HG02571 (cell line): ENCODE data around the gene HAUS8.
"Not testable (repeated sequence)": the region's sequence is repeated elsewhere in the genome, so short reads cannot be mapped to it uniquely, and the experiment has no call there.

Source experiments
- ATAC-seq: cut with Tn5 transposase; IDR thresholded peaks from one replicate; pipeline ENCODE4 v1.9.1; 2021; ENCODE audit warnings: mild to moderate bottlenecking, moderate library complexity; ENCODE audit not compliant: unreplicated experiment

Gene HAUS8

GRCh38 chr19:17037966-17038500 is 37.2 kb downstream of the HAUS8 start:
- ATAC-seq = no peak

DNA sequence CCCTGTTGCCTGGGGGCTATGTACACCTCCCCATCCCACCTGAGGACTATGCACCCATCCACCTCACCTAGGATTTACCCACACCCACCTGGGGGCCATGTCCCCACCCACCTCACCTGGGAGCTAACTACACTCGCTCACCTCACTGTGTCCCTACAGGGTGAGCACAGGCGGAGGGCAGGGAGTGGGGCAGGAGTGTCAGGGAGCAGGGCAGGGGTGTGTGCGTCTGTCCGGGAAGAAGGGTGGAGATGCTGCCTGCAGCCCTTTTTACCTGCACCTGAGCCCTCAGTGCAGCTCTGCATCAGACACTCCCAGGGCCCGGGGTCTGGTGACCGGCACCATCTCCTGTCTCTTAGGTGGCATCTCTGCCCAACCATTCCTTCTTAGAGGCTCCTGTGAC is 38.1 kb downstream of the HAUS8 start:
- no peak for ATAC-seq

DNA sequence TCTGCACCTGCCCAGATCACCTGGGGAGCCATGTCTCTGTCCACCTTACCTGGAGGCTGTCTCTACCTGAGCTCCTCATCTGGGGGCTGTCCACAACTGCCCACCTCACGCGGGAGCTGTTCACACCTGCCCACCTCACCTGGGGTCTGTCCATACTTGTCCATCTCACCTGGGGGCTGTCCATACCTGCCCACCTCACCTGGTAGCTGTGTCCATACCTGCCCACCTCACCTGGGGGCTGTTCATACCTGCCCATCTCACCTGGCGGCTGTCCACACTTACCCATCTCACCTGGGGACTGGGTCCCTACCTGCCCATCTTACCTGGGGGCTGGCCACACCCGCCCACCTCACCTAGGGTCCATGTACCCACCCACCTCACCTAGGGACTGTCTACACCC is 38.6 kb downstream of the HAUS8 start:
- no peak for ATAC-seq

- ATAC-seq = no peak
Measured at GRCh38 chr19:17035842-17036424, 39.3 kb downstream of the HAUS8 start.

DNA sequence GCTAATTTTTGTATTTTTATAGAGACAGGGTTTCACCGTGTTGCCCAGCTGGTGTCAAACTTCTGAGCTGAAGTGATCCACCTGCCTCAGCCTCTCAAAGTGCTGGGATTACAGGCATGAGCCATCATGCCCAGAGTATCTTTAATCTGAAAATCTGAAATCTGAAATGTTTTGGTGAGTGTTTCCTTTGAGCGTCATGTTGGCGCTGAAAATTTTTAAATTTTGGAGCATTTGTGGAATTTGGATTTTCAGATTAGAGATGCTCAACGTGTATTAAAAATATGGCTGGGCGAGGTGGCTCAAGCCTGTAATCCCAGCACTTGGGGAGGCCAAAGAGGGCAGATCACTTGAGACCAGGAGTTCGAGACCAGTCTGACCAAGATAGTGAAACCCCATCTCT is 43.5 kb downstream of the HAUS8 start:
- no peak for ATAC-seq

- ATAC-seq = no peak
Measured at GRCh38 chr19:17027535-17027975, 47.7 kb downstream of the HAUS8 start.

GRCh38 chr19:17026706-17027534 is 48.3 kb downstream of the HAUS8 start, which contains the start of gene CPAMD8:
Gene CPAMD8, minus strand, starts transcription at chr19:17026810. Its CDS starts 168 bp downstream, at chr19:17026642.
- no peak for ATAC-seq

- ATAC-seq = no peak
Measured at GRCh38 chr19:17025991-17026658, 49.1 kb downstream of the HAUS8 start.

DNA sequence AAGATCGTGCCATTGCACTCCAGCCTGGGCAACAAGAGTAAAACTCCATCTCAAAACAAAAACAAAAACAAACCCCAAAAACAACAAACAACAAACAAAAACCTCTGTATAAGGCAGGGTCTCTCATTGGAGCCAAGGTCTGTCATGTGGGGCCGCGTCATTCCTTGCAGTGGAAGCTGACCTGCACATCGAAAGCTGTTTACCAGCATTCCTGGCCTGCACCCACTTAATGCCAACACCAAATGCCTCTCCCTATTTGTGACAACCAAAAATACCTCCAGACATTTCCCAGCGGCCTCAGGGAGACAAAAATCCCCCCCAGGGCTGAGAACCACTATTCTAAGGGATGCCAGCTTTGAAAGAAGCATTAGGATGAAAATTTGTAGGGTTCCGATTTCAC is 49.9 kb downstream of the HAUS8 start:
- no peak for ATAC-seq

- not testable (repeated sequence) for ATAC-seq
Measured at GRCh38 chr19:17024941-17025340, 50.3 kb downstream of the HAUS8 start.

GRCh38 chr19:17023805-17024204 is 51.4 kb downstream of the HAUS8 start:
- ATAC-seq = no peak

GRCh38 chr19:17022738-17023137 is 52.5 kb downstream of the HAUS8 start:
- ATAC-seq = no peak

DNA sequence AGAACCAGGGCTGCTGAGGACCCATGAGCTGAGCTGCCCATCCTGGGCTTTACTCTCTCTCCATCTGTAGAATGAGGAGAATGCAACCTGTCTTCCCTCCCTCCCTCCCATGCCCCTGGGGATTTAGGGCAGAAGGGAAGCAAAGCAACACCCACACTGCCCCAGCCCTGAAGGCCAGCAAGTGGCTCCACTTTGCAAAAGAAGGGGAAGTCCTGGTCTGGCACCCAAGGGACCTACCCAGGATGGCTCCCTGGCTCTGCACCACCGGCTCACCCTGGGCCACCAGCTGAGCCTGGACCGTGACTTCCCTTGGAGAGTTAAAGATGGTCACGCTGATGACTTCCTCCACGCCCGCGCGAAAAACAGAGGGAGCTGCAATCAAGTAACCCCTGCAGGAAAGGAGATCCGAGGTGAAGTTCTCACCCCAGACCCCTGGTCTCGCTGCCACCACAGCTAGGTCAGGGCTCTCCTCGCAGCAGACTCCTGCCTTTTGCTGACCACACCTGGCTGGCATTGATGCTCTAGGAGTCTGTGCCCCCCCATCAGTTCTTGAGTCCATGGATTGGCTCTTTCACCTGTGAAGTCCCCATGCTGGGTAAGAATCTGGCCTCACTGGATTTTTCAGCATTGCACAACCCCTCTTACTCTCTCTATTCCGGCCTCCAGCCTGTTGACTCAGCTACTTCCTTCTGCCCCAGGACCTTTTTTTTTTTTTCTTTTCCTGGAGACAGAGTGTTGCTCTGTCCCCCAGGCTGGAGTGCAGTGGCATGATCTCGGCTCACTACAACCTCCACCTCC is 53.3 kb downstream of the HAUS8 start:
- no peak for ATAC-seq

DNA sequence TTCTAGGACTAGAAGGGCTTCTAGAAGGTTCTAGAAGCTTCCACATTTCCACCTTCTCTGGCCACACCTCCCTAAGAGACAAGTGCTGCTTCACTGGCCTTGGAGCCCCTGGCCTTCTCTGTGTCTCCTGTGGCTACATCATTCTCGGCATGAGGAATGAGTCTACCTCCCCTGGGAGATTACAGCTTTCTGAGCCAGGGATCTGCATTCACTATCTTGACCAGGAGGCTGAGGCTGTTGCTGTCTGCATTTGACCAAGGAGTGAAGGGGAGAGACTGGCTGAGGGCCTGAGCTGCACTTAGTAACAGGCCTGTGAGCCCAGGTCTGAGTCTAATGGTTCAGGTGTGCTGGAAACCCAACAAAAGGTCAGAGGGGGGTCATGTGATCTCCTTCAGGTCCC is 53.9 kb downstream of the HAUS8 start:
- no peak for ATAC-seq

- ATAC-seq = no peak
Measured at GRCh38 chr19:17020823-17021222, 54.4 kb downstream of the HAUS8 start.

DNA sequence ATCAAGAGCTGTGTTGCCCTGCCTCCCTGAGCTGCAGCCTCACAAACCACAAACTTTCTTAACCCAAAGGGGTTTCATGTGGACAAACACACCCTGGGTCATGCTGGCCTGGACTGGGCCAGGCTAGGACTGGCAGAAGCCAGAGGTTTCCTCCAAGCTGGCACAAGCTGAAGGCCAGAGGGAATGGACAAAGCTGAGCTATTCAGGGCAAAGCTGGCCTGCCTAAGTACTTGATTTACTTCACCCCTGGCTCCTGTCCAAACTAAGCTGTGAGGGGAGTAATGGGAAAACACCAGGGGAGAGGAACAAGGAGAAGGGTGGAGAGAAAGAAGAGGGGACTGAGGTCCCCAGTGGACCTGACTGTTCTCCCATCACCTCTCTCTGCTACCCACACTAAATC is 54.9 kb downstream of the HAUS8 start:
- no peak for ATAC-seq

DNA sequence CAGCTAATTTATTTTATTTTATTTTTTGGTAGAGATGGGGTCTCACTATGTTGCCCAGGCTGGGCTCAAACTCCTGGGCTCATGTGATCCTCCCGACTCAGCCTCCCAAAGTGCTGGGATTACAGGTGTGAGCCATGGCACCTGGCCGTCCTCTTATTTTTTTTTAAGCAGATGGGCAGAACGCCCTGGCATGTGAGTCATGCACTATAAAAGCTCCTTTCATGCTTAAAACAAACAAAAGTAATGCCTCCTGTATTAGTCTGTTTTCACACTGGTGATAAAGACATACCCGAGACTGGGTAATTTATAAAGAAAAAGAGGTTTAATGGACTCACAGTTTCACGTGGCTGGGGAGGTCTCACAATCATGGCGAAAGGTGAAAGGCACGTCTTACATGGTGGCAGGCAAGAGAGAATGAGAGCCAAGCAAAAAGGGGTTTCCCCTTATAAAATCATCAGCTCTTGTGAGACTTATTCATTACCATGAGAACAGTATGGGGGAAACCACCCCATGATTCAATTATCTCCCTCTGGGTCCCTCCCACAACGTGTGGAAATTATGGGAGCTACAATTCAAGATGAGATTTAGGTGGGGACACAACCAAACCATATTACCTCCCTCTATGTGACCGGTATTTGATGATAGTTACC is 60.9 kb downstream of the HAUS8 start:
- ATAC-seq = not testable (repeated sequence)

- ATAC-seq = no peak
Measured at GRCh38 chr19:17011485-17011884, 63.8 kb downstream of the HAUS8 start.

DNA sequence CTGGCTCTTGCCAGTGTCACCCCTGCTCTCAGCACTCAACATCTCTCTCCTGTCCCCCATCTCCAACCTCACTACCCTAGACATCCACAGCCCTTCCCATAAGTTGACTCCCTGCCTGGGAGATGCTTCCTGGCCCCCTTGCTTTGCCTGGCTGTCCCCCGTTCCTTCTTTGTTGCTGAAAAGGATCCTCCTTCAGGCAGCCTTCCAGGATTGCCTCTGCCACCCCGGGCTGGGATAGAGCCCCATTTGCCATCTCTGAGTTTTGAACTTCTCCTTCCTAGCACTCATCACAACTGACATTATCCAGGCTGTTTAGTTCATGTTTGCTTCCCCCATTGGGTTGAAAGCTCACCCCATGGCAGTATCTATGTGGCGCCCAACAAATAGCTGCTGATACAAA is 68.7 kb downstream of the HAUS8 start:
- no peak for ATAC-seq

DNA sequence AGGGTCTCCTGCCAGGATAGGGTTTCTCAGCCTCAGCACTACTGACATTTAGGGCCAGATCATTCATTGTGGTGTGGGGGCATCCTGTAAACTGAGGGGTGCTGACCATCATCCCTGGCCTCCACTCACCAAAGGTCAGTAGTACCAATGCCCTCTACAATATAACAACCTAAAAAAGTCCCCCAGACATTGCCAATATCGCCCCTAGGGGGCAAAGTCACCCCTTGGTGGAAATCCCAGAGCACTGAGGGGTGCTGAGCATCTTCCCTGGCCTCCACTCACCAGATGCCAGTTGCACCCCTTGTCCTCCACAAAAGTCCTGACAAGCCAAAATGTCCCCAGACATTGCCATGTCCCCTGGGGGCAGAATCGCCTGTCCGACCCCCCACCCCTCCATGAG is 70.3 kb downstream of the HAUS8 start:
- ATAC-seq = no peak
